Testis (tissue), 2 donors: Measurements from ENCODE around the gene VDAC2.

Experiments used
- POLR2A ChIP-seq: fragments of 450-650 bp; IDR thresholded peaks from one replicate; pipeline ENCODE4 v1.6.1; 2017; ENCODE audit warnings: antibody characterized with exemption, mild to moderate bottlenecking, moderate library complexity
- TF ChIP-seq, protein P1 (sequence below), 3 experiments: fragments of 450-650 bp in 2 of 3; fragments of 200-600 bp in 1 of 3; sonication (generic) in 1 of 3; IDR thresholded peaks; one replicate each; pipeline ENCODE4 v1.5.1; 2016 to 2019; ENCODE audit warnings: antibody characterized with exemption in 3 of 3, mild to moderate bottlenecking in 2 of 3, moderate library complexity in 1 of 3

DNA sequence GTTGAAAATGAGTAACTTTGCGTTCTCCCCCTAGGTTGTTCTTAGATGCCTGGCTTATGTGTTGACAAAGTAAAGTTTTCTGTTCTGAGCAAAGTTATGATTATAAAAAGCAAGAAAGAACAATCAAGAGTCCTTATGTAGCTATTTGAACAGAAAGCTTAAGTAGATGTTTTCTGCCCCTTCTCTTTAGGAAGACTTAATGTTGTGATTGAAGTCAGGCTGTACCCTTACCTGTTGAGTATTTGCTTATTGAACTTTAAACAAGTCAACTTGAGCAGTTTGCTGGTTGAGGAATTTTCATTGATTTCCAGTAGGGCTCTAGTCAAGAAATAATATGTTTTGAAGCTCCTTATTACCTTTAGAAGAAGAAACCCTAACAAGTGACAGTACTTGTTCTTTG is 33.9 kb upstream of the VDAC2 start:
- TF ChIP-seq, protein P1, sequence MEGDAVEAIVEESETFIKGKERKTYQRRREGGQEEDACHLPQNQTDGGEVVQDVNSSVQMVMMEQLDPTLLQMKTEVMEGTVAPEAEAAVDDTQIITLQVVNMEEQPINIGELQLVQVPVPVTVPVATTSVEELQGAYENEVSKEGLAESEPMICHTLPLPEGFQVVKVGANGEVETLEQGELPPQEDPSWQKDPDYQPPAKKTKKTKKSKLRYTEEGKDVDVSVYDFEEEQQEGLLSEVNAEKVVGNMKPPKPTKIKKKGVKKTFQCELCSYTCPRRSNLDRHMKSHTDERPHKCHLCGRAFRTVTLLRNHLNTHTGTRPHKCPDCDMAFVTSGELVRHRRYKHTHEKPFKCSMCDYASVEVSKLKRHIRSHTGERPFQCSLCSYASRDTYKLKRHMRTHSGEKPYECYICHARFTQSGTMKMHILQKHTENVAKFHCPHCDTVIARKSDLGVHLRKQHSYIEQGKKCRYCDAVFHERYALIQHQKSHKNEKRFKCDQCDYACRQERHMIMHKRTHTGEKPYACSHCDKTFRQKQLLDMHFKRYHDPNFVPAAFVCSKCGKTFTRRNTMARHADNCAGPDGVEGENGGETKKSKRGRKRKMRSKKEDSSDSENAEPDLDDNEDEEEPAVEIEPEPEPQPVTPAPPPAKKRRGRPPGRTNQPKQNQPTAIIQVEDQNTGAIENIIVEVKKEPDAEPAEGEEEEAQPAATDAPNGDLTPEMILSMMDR (IDR thresholded peaks at IDR 0.05): no peak
- no peak for TF ChIP-seq POLR2A
